ENCODE data around the gene ZNF581.
A peak's percentile ranks its signal among the peaks of the same experiment; 100 is the strongest.

The ZNF581 gene

GRCh38 chr19:55667006-55667381, 23.5 kb downstream of the ZNF581 start:
- H3K27ac ChIP-seq (ENCODE audit: extremely low read depth, low read depth, low read length), result no peak overlapping the region

GRCh38 chr19:55667511-55667910, 24.1 kb downstream of the ZNF581 start:
- CTCF ChIA-PET, result interaction anchor here (0.6 to 1.1 kb wide), 3 partner anchors 13 to 35 kb away, joined by 4 to 5 read pairs (median 4); partner anchors contain the start of gene CCDC106
- H3K27ac ChIP-seq (ENCODE audit: extremely low read depth, low read depth, low read length), result no peak overlapping the region
- peaks cover 51 to 90% of the 10 kb centered on the region in 2 experiments for H3K36me3 ChIP-seq (ENCODE audit: control insufficient read depth in 2 of 2, insufficient read depth in 1 of 2, low read length in 2 of 2)
- POLR2A ChIA-PET, result interaction anchor here (2.7 to 3.0 kb wide), 2 partner anchors 11 to 13 kb away, joined by 10 to 12 read pairs; partner anchors contain the start of gene U2AF2
- H3K4me1 ChIP-seq (ENCODE audit: control insufficient read depth, insufficient read depth, low read length), result peaks cover 7% of the 10 kb centered on the region
- H3K4me3 ChIP-seq (ENCODE audit: low read depth, low read length), result no peak overlapping the region
- TF ChIP-seq ZNF416 (tag by site-specific recombination; IDR thresholded peaks at IDR 0.05) (no peak), GLIS1 (tag by site-specific recombination; IDR thresholded peaks at IDR 0.05) (peak; percentile 19; the same call in 1 of the 2 replicates), PATZ1 (tag by site-specific recombination; IDR thresholded peaks at IDR 0.05) (no peak), ZIC2 (tag by site-specific recombination; IDR thresholded peaks at IDR 0.05) (peak; percentile 88), SP2 (tag by site-specific recombination; IDR thresholded peaks at IDR 0.05) (no peak), ZNF324 (tag by site-specific recombination; IDR thresholded peaks at IDR 0.05) (no peak)
- no peaks in the 10 kb centered on the region for H3K9me3 ChIP-seq (ENCODE audit: control insufficient read depth, insufficient read depth, low read depth, low read length)

More at GRCh38 chr19:55667006-55667381, 23.5 kb downstream of the ZNF581 start:
- H3K4me3 ChIP-seq (ENCODE audit: low read depth, low read length), result no peak overlapping the region
- H3K36me3 ChIP-seq (ENCODE audit: control insufficient read depth in 2 of 2, insufficient read depth in 1 of 2, low read length in 2 of 2), result peaks cover 50 to 90% of the 10 kb centered on the region in 2 experiments
- H3K4me1 ChIP-seq (ENCODE audit: control insufficient read depth, insufficient read depth, low read length), result peaks cover 2% of the 10 kb centered on the region
- TF ChIP-seq EGR2 (tag by site-specific recombination; IDR thresholded peaks at IDR 0.05; ENCODE audit: low read depth), result peak; percentile 54; the same call in 1 of the 2 replicates
- no peak for TF ChIP-seq ZNF202 (tag by site-specific recombination; IDR thresholded peaks at IDR 0.05; ENCODE audit: borderline replicate concordance)
- TF ChIP-seq GLIS1 (tag by site-specific recombination; IDR thresholded peaks at IDR 0.05), result no peak
- TF ChIP-seq ZNF157 (tag by site-specific recombination; IDR thresholded peaks at IDR 0.05), result no peak
- no peak for TF ChIP-seq ZNF596 (tag by site-specific recombination; IDR thresholded peaks at IDR 0.05)
- no peak for TF ChIP-seq ZNF155 (tag by site-specific recombination; IDR thresholded peaks at IDR 0.05)
- peak; percentile 76 for TF ChIP-seq ZFHX2 (tag by site-specific recombination; conservative IDR thresholded peaks at IDR 0.05)
- TF ChIP-seq ZNF785 (tag by site-specific recombination; IDR thresholded peaks at IDR 0.05), result no peak
- peak; percentile 40; the same call in 1 of the 2 replicates for TF ChIP-seq IKZF3 (tag by site-specific recombination; IDR thresholded peaks at IDR 0.05)
- TF ChIP-seq HOXD13 (CRISPR knock-in tag; IDR thresholded peaks at IDR 0.05; ENCODE audit: borderline replicate concordance), result no peak
- TF ChIP-seq KLF9 (tag by site-specific recombination; IDR thresholded peaks at IDR 0.05; ENCODE audit: low read depth), result no peak
- no peak for TF ChIP-seq FEZF1 (tag by site-specific recombination; IDR thresholded peaks at IDR 0.05)
- TF ChIP-seq ZNF114 (tag by site-specific recombination; IDR thresholded peaks at IDR 0.05), result no peak
- TF ChIP-seq ZNF514 (tag by site-specific recombination; IDR thresholded peaks at IDR 0.05), result no peak
- no peak for TF ChIP-seq ZNF280C (tag by site-specific recombination; IDR thresholded peaks at IDR 0.05)
- no peak for TF ChIP-seq GLIS2 (tag by site-specific recombination; IDR thresholded peaks at IDR 0.05)
- no peak for TF ChIP-seq PRDM6 (tag by site-specific recombination; IDR thresholded peaks at IDR 0.05)
- no peak for TF ChIP-seq ELK4 (IDR thresholded peaks at IDR 0.05; ENCODE audit: borderline replicate concordance, low read depth, low read length)
- no peak for TF ChIP-seq ZBTB26 (tag by site-specific recombination; optimal IDR thresholded peaks at IDR 0.05)
- TF ChIP-seq ZBTB7A (tag by site-specific recombination; IDR thresholded peaks at IDR 0.05; ENCODE audit: low read depth), result no peak
- TF ChIP-seq ZNF548 (tag by site-specific recombination; IDR thresholded peaks at IDR 0.05), result no peak
- TF ChIP-seq ZNF660 (tag by site-specific recombination; IDR thresholded peaks at IDR 0.05), result no peak
- no peak for TF ChIP-seq ZNF544 (tag by site-specific recombination; IDR thresholded peaks at IDR 0.05)
- no peaks in the 10 kb centered on the region for H3K9me3 ChIP-seq (ENCODE audit: control insufficient read depth, insufficient read depth, low read depth, low read length)
- ChIA-PET POLR2A (interaction anchor here (2.7 to 3.0 kb wide), 2 partner anchors 10 to 12 kb away, joined by 10 to 12 read pairs; partner anchors contain the start of gene U2AF2), CTCF (interaction anchor here (1.0 to 1.5 kb wide), 3 partner anchors 10 to 34 kb away, joined by 4 read pairs; no protein-coding TSS in a partner anchor)
